Activated CD8-positive, alpha-beta T cell treated with anti-CD3 and anti-CD28 coated beads for 36 hours (primary cell): Measurements from ENCODE around the gene SLC35B4. TPM values are rescaled to one million over a fixed set of nuclear protein-coding genes. Genes with fewer than 3 reads are reported as not detected.
"Not testable (repeated sequence)": the region's sequence is repeated elsewhere in the genome, so short reads cannot be mapped to it uniquely, and the experiment has no call there.

Source experiments
- ATAC-seq: fragments of 200-7000 bp; cut with Tn5 transposase; one replicate; pipeline ENCODE4 v1.10.0; 2021; ENCODE audit warnings: mild to moderate bottlenecking, moderate library complexity
- CTCF ChIA-PET: fragments of 350-600 bp; sonication (Branson Sonifier 250); formaldehyde crosslinking; loops from one replicate; lab custom pipeline; 2021; ENCODE audit warnings: antibody characterized with exemption; lab: Charles Lee
- POLR2A ChIA-PET: fragments of 350-600 bp; sonication (Branson Sonifier 250); formaldehyde crosslinking; loops from one replicate; lab custom pipeline; 2021; ENCODE audit warnings: antibody characterized with exemption; lab: Charles Lee
- DNase-seq: peaks from one replicate; pipeline ENCODE4 v3.0.0-alpha.2; 2020
- H3K27ac Mint-ChIP-seq: one replicate; pipeline ENCODE4 v1.8.0; 2021; ENCODE audit warnings: mild to moderate bottlenecking, mixed read lengths
- H3K27me3 Mint-ChIP-seq: one replicate; pipeline ENCODE4 v1.8.0; 2021; ENCODE audit warnings: mixed read lengths
- H3K36me3 Mint-ChIP-seq: one replicate; pipeline ENCODE4 v1.8.0; 2021; ENCODE audit warnings: low read depth, mixed read lengths
- H3K4me1 Mint-ChIP-seq: one replicate; pipeline ENCODE4 v1.8.0; 2021; ENCODE audit warnings: low read depth, mixed read lengths
- H3K4me3 Mint-ChIP-seq: one replicate; pipeline ENCODE4 v1.8.0; 2021; ENCODE audit warnings: mild to moderate bottlenecking, moderate library complexity, mixed read lengths
- H3K9me3 Mint-ChIP-seq: one replicate; pipeline ENCODE4 v1.8.0; 2021; ENCODE audit warnings: mixed read lengths
- intact Hi-C: fragments of 100-400 bp; cut with micrococcal nuclease; formaldehyde crosslinking; loops from one replicate; pipeline ENCODE4 v1.10.0; 2022
- total RNA-seq, 2 experiments: library from RNA; stranded (reverse); gene quantifications; one replicate each; pipeline ENCODE4 v1.2.3, GENCODE V29; 2021
- TF ChIP-seq, protein P1 (sequence below): fragments of 200-600 bp; IDR thresholded peaks from one replicate; pipeline ENCODE4 v1.8.0; 2022; ENCODE audit warnings: antibody characterized with exemption, mild to moderate bottlenecking

The SLC35B4 gene
- total RNA-seq, 2 experiments from 2014 or later, result 11.7 to 13.7 TPM

DNA sequence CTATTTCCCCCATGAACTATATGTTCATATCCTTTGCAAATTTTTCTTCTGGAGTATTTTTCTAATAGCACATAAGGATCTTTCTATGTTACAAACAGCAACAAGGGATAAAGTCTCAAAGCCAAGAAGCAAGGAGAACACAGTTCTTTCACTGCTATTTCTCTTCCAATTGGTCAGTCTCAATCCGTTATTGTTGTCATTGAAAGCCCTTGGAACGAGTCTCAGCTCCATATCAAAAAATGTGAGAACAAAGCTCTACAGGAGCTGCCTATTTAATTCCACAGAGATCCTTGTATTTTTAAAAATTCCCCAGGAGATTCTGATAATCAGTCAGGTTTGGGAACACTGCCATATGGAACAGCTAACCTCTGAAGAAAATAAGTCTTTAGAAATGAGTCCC is 15.7 kb downstream of the SLC35B4 start:
- TF ChIP-seq, protein P1, sequence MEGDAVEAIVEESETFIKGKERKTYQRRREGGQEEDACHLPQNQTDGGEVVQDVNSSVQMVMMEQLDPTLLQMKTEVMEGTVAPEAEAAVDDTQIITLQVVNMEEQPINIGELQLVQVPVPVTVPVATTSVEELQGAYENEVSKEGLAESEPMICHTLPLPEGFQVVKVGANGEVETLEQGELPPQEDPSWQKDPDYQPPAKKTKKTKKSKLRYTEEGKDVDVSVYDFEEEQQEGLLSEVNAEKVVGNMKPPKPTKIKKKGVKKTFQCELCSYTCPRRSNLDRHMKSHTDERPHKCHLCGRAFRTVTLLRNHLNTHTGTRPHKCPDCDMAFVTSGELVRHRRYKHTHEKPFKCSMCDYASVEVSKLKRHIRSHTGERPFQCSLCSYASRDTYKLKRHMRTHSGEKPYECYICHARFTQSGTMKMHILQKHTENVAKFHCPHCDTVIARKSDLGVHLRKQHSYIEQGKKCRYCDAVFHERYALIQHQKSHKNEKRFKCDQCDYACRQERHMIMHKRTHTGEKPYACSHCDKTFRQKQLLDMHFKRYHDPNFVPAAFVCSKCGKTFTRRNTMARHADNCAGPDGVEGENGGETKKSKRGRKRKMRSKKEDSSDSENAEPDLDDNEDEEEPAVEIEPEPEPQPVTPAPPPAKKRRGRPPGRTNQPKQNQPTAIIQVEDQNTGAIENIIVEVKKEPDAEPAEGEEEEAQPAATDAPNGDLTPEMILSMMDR, result no peak
- ATAC-seq (no peak), DNase-seq (no peak)
- no peaks in the 10 kb centered on the region for H3K27me3 Mint-ChIP-seq
- H3K36me3 Mint-ChIP-seq, result peaks cover 38% of the 10 kb centered on the region
- H3K4me1 Mint-ChIP-seq, result no peaks in the 10 kb centered on the region
- ChIA-PET POLR2A (no interaction called here), CTCF (no interaction called here)
- no peak overlapping the region for H3K4me3 Mint-ChIP-seq
- intact Hi-C loops, result no loop called here
- H3K9me3 Mint-ChIP-seq, result no peaks in the 10 kb centered on the region
- H3K27ac Mint-ChIP-seq, result no peak overlapping the region

DNA sequence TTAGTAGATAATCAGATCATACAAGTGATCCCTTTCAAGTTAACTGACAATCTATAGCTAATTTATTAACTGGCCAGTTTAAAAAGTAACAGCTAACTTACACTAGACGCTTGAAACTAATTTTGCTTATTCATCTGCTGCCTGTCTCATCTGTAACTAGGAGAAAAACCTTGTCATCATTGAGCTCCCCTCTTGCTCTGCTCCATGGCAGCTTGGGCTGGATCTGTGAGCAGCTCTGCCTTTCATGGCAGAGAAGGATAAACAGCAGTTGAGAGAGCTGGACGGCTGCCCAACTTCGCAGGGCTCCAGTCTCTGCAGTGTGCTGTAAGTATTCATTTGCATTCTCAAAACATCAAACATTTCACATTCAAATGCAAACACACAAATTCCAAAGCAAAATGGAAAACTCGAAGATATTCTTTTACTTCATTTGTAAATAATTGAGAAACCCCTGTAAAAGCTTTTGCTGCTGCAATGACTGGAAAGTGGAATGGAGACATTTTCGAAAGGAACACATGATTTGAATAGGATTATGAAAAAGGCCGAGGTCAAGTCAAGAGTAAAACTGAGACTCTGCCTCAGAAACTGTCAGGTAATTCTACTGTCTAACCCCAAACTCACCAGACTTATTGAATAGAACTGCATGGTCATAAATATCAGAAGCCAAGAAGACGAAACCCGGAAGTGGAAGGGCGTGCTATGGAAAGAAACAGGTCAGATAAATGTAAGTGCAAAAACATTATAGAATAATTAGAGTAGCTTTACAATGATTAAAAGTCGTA is 17.6 kb downstream of the SLC35B4 start:
- intact Hi-C loops, result no loop called here
- Mint-ChIP-seq H3K27me3 (no peaks in the 10 kb centered on the region), H3K9me3 (no peaks in the 10 kb centered on the region), H3K27ac (no peak overlapping the region), H3K4me3 (no peak overlapping the region), H3K36me3 (peaks cover 37% of the 10 kb centered on the region), H3K4me1 (no peaks in the 10 kb centered on the region)
- TF ChIP-seq, protein P1, result no peak
- ChIA-PET POLR2A (no interaction called here), CTCF (no interaction called here)
- DNase-seq (no peak), ATAC-seq (no peak)

DNA sequence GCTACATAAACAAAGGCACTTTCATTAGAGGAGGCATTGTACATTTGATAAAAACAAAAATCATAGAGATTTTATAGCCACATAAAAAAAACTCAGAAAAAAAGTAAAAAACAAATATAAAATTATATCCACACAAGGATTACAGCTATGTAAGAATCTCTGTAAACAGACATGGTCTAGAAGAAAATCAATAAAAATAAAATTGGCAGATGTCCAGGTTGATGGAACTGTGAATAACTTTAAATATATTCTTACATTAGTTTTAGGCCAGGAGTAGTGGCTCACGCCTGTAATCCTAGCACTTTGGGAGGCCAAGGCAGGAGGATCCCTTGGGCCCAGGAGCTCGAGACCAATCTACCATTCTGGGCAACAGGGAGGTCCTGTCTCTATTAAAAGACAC is 19.2 kb downstream of the SLC35B4 start:
- TF ChIP-seq, protein P1, result no peak
- Mint-ChIP-seq H3K4me3 (no peak overlapping the region), H3K36me3 (peaks cover 38% of the 10 kb centered on the region), H3K27ac (no peak overlapping the region), H3K4me1 (no peaks in the 10 kb centered on the region), H3K27me3 (no peaks in the 10 kb centered on the region), H3K9me3 (no peaks in the 10 kb centered on the region)
- CTCF ChIA-PET, result no interaction called here
- POLR2A ChIA-PET, result interaction anchor here (0.6 kb wide), 1 partner anchor 24 kb away, joined by 3 read pairs; no protein-coding TSS in a partner anchor
- DNase-seq (no peak), ATAC-seq (no peak)
- intact Hi-C loops, result no loop called here

DNA sequence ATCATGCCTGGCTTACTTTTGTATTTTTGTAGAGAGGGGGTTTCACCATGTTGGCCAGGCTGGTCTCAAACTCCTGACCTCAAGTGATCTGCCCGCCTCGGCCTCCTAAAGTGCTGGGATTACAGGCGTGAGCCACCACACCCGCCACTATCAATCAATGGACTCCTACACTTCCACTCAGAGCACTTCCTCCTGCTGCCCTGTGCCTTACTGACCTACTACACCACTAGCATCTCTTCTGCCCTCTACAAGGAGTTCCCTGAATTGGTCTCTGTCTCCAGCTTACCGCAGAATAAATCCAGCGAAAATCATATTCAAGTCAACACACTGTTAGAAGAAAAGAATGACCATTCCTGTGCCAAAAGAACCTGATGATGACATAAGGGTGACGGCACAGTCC is 20.7 kb downstream of the SLC35B4 start:
- H3K4me3 Mint-ChIP-seq, H3K4me1 Mint-ChIP-seq, H3K9me3 Mint-ChIP-seq, H3K27ac Mint-ChIP-seq, CTCF ChIA-PET, DNase-seq, ATAC-seq, POLR2A ChIA-PET, intact Hi-C loops, H3K27me3 Mint-ChIP-seq: not testable (repeated sequence)
- H3K36me3 Mint-ChIP-seq, result peaks cover 35% of the 10 kb centered on the region

DNA sequence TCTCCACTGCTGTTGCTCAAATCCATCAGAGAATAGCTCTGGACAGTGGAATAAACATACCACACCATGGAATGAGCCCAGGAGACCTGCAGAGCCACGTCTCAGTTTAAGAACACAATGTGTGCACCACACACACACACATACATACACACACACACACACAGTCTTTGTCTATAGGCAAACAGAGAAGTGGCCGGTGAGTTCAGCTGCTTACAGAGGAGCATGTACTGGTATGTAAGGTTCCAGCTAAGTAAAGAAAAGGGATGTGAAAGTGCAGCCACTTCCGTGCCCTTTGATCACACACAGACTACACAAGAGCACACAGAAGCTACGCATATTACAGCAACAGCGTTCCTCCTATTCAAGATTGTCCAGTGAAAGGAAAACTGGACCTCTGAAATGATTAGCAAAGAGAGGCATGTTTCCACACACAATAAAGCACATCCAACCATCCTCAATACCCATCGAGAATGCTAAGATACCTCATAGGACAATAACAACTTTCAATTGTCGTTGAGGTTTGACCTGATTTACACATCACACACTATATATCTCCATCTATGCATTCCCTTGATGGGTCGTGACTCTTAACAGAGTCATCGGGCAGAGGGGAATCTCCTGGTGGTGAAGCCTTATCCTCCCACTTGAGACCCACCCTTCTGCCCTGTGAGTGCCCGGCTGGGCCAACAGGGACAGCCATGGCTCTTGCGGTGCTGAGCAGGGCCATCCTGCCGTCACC is 23.6 kb downstream of the SLC35B4 start:
- H3K4me3 Mint-ChIP-seq, result no peak overlapping the region

More for the DNA sequence above, 23.6 kb downstream of the SLC35B4 start:
- H3K27ac Mint-ChIP-seq, result no peak overlapping the region
- TF ChIP-seq, protein P1, result no peak
- intact Hi-C loops, result no loop called here
- peaks cover 24% of the 10 kb centered on the region for H3K36me3 Mint-ChIP-seq
- DNase-seq (no peak), ATAC-seq (no peak)
- H3K27me3 Mint-ChIP-seq, result no peaks in the 10 kb centered on the region
- H3K4me1 Mint-ChIP-seq, result no peaks in the 10 kb centered on the region
- CTCF ChIA-PET, result no interaction called here
- POLR2A ChIA-PET, result no interaction called here
- H3K9me3 Mint-ChIP-seq, result no peaks in the 10 kb centered on the region
